ENCODE measurements around the gene MKLN1.
"Not testable (repeated sequence)": the region's sequence is repeated elsewhere in the genome, so short reads cannot be mapped to it uniquely, and the experiment has no call there.

Gene MKLN1

DNA sequence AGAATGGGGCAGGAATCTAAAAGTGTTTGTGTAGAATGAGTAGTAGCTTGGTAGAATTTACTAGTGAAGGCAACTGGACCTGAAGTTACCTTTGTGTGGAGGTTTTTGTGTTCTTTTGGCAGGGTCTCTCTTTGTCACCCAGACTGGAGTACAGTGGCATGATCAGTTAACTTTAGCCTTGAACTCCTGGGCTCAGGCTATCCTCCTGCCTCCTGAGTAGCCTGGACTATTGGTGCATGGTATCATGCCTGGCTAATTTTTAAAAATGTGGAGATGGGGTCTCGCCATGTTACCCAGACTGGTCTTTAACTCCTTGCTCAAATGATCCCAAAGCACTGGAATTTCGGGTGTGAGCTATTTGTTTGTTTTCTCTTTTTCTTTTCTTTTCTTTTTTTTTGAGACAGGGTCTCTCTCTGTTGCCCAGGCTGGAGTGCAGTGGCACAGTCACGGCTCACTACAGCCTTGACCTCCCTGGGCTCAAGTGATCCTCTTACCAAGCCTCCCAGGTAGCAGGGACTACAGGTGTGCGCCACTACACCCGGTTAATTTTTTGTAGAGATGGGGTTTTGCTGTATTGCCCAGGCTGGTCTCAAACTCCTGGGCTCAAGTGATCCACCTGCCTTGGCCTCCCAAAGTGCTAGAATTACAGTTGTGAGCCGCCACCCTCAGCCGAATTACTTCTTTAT, 76.7 kb downstream of the MKLN1 start:
- DNase-seq: no peak

DNA sequence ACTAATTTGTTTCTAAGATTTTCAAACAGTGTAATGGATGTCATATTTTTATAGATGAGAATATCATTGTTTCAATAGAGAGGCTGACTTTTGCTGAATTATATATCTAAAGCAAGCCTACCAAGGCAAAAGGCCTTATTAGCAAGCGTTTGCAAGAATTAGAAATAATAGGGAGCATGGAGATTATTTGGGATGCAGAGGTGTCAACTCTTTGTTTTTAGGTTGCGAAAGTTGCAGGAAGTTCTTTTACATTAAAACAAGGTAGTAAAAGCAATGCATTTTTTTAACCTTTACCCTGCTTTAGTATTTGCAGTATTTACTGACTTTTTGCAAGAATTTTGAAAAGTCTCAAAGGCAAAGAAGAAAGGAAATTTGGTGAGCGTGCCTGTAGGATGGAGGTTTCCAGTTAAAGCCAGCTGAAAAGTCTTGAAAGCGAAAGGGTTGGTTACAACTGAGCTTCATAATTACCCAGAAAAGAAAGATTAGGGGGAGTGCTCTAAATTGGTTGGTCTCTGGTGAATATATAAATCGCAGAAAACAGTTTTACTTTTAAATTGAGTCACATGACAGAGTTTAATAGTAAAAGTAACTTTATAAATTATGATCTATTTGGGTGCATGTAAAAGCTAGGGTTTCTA, 81.6 kb downstream of the MKLN1 start:
- no peak for DNase-seq

DNA sequence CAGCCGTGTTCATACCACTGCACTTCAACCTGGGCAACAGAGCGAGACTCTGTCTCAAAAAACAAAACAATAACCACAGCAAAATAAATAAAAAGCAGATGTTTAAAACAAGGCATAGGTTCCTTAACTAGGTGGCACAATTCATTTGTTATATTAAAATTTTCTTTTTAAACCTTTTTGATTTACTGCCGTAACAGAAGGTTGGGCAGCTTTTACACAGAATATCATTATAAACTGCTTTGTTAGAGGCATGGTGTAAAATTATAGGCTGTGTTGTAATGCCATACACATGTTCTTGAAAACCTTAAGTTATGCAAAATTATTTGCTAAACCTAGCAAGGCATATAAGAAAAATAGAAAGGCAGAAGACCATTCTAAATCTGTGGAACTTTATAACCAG, 84.4 kb downstream of the MKLN1 start:
- DNase-seq: no peak

DNA sequence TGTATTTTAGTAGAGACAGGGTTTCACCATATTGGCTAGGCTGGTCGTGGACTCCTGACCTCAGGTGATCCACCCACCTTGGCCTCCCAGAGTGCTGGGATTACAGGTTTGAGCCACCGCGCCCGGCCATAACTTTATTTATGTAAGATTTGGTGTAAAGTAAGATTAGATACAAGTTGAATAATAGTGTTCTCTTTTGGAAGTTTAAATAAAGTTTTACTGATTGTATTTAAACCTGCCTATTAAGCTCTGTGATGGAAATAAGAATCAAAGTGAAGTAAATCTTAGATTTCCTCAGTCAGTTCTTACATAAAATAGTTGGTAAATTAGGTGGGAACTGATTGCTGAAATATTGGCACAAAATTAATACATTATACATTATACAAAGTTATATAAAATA, 86.0 kb downstream of the MKLN1 start:
- DNase-seq: no peak

DNA sequence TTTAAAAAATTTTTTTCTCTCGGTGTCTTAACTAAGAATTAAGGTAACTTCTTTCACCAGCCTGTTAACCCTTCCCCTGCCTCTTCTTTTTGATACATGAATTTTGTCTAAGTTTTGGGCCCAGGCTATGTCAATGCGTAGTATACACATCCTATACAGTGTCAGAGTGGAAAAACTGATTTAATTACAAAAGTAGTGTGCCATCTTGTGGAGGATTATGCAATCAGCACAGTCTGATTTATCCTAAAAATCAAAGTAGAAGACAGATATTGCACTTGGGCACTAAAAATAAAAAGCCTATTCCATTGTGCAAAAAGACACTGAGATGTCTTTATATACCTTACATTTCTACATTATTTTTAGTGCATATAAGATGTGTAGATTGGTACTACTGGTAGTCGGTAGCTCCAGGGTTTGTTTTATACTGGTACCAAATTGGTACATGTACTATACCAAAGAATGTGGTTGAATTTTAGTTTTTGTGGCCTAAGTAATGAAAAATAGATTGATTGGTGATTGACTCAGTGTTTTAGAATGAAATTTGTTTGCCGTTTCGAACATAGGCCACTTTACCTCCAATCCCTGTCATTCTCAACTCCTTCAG, 96.6 kb downstream of the MKLN1 start:
- DNase-seq: no peak

DNA sequence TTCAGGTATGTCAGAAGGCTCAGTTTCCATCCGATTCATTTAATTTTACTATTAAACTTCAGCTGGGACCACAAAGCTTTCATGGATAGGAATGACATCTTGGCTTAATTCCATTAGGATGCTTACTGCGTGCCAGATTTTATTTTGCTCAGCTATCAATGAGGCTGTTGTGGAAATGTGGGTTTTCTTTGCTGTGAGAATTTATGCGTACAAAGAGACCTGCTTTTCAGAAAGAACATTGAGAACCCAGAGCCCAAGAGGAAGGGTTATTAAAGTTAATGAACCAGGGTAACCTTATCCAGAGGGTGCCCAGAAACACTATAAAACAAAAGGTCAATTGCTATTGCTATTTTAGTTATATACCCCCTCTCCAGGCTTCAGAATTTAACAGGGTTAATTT, 98.3 kb downstream of the MKLN1 start:
- no peak for DNase-seq

DNA sequence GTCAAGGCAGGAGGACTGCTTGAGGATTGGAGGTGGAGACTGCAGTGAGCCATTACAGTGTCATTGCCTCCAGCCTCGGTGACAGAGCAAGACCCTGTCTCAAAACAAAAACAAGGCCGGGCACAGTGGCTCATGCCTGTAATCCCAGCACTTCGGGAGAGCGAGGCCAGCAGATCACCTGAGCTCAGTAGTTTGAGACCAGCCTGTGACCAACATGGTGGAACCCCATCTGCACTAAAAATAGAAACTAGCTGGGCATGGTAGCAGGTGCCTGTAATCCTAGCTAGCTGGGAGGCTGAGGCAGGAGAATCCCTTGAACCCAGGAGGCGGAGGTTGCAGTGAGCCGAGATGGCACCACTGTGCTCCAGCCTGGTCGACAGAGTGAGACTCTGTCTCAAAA, 103.2 kb downstream of the MKLN1 start:
- not testable (repeated sequence) for DNase-seq

DNA sequence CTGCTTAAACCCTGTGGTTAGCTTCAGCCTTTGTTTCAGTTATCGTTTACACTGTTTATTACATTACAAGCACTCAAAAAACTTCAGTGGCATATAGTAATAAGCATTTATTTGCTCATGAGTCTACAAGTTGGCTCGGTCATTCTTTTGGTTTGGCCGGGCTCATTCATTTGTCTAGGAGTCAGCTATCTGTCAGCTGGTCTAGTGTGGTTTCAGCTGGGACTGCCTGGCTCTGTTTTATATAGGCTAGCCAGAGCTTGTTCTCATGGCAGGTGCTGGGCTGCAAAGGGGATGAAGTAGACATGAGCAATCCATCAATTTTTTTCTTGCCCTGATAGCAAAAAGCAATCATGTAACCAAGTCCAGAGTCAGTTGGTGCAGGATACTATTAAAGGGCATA, 103.6 kb downstream of the MKLN1 start:
- no peak for DNase-seq

DNA sequence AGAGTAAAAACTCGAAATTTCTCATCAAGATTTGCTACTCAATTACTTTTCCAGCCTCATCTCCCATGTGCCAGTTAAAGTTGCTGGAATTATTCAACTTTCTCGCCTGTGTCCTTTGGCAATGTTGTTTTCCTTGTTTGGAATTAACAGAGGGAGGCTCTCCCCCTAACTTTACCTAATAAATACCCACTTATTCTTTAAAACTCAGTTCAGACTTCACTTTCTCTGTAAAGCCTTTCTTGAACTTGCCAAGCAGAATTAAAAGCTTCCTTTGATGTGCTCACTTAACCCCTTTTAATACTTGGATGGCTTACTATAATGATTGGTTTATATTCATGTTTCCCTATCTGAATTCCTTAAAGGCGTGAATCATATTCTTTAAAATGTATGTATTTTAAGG, 104.1 kb downstream of the MKLN1 start:
- DNase-seq: no peak

DNA sequence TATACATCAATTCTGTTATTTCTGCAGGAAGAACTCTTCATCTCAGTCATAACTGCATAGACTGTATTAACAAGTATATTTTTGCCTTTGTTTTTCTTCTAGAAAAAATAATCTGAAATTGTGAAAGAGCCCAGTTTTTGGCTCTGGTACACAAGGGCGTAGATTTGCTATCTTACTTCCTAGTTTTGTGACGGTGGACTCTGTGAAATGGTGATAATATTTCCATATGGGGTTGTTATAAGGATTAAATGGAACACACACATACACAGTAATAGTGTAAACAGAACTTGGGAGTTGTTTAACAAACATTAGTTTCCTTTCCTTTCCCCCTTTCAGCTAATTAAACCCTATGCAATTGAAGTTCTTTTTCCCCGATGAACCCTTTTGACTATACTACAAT, 108.7 kb downstream of the MKLN1 start:
- no peak for DNase-seq

DNA sequence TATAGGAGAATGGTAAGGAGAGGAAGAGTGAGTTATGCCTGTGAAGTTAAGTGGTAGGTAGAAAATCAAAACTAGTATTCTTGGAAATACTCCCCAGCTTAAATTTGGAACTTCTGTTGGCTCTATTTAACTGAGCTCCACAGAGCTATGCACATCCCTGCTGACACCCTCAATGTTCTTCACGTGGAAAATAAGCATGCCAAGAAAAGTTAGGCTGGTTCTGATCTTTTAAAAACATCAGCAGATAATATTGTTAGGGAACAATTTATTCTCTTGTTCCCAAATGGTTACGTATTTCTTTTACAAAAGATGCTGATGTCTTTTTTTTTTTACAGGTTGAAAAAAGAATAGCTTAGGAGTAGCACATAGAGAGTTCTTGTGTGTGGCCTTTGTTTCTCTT, 111.3 kb downstream of the MKLN1 start:
- DNase-seq: no peak

DNA sequence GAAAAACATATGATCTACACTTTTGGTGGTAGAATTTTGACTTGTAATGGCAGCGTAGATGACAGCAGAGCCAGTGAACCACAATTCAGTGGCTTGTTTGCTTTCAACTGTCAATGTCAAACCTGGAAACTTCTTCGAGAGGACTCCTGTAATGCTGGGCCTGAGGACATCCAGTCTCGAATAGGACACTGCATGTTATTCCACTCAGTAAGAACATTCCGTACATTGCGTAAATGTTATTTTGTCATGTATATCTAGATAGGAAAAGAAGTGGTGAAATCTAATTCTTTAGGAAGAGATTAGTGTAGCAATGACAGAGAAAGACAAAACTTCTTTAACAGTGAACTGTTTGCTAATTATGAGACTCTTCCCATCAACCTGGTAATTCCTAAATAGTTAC, 115.8 kb downstream of the MKLN1 start:
- DNase-seq: no peak

DNA sequence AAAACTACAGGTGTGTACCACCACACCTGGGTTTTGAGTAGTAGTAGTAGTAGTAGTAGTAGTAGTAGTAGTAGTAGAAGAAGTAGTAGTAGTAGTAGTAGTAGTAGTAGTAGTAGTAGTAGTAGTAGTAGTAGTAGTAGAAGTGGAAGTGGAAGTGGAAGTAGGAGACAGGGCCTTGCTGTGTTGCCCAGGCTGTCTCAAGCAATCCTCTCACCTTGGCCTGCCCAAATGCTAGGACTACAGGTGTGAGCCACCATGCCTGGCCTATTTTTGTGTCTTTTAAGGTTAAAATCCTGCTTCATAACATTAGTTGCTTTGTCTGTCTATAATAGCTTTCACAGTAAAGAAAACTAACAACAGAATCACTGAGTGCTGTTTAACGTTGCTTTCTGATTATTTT, 117.0 kb downstream of the MKLN1 start:
- no peak for DNase-seq

DNA sequence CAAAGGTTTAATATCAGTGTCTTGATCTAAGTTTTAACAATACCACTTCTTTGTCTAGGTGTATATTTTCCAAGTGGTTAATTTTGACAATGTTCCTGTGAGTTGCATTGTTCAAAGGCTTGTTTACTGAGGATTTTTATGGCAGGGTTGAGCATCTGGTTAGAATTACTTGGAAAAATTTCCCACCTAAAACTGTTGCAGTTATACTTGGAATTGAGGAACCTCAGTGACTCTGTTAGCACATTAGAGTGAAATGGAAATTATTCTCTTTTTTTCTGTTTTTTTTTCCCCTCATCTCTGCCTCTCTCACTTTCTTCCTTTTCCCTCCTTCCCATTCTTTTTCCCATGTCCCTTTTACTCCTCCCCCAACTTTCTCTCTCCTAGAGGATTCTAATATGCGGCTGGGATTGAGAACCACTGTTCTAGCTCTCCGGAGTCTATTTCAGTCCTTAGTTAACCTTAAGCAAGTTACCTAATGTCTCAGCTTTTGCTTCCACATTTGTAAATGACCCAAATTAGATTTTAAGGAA, 121.8 kb downstream of the MKLN1 start:
- no peak for DNase-seq

DNA sequence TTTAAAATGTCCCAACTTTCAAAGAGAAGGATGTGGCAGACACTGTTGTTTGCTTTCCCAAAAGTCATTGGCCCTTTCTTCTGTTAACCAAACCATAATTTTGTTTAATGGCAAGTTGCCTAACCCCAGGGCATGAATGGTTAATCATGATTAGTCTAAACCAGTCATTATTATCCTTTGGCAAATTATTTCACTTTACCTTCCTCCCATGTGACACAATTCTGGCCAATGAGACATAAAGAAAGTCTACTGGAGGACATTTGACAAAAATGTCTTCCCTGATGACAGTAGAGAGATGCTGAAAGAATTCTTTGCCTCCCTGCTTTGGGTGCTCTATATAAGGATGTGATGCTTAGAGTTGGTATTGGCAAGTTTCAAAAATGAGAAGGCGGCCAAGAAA, 126.8 kb downstream of the MKLN1 start:
- no peak for DNase-seq

DNA sequence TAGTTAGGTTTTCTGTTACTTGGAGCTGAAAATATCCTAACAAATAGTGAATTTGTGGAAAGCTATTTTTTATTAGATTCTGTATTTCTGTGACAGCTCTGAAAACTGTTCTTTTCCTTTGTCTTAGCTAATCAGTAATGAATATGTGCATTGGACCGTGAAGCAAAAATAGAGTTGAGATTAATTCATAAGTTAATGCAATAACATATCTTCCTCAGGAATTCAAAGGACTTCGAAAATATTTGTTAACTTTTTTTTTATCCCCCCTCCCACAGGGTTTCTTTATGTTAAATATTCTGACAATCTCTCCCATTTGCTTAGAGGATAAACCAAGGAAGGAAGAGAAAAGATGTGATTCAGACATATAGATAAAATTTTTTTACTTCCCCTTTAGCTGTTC, 127.3 kb downstream of the MKLN1 start:
- DNase-seq: no peak

DNA sequence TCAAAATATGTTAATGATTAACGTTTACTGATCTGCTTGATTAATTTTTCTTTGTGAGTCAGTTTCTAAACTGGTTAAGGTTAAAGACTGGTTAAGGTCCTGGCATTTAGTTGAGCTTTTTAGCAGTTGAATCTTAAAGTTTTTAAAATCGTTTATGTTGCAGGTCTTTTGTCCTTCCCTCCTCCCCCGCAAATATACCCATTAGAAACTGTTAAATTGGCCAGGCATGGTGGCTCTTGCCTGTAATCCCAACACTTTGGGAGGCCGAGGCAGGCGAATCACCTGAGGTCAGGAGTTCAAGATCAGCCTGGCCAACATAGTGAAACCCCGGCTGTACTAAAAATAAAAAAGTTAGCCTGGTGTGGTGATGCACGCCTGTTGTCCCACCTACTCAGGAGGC, 127.9 kb downstream of the MKLN1 start:
- DNase-seq: no peak

DNA sequence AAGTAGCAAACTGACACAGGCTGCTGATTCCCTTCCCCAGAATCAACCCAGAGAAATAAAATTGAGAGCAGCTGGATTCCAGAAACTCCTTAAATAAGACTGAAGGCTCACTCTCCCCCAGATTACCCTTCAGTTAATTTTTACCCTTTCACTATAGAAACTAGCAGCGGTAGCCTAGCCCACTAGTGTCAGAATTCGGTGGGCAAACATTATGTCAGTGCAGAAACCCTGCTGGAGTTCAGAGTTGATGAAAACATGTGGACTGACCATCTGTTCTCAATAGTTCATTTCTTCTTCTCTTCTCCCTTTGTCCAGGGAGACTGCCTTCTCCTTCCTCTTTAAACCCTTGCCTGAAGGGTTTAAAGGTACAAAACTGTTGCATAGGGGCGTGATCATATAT, 128.7 kb downstream of the MKLN1 start:
- no peak for DNase-seq

DNA sequence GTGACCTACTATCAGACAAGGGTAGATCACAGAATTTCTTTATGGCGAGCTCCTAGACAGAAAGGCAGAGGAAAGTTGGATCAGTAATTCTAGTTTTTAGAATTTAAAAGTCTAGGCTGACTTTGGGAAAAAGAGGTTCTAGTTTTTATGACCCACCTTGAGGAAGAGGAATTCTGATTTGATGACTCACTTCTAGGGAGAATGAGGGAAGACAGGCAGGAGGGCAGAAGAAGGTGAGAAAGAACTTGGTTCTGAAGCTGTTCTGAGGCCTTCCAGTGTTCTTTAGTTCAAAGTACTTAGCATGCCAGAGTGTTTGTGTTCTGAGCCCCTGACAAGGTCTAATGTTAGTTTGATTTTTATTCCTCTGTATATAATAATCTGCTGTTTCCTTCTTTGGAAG, 131.6 kb downstream of the MKLN1 start:
- no peak for DNase-seq

DNA sequence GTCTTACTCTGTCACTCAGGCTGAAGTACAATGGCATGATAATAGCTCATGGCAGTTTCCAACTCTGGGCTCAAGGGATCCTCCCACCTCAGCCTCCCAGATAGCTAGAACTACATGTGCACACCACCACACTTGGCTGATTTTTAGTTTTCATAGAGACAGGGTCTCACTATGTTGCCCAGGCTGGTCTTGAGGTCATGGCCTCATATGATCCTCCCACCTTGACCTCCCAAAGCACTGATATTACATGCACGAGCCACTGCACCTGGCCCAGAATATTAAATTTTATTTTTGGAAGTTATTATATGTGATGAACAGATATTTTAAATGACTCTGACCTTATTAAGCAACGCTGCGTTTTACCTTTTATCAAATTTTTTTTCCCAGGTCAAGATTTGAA, 134.4 kb downstream of the MKLN1 start:
- DNase-seq: no peak

DNA sequence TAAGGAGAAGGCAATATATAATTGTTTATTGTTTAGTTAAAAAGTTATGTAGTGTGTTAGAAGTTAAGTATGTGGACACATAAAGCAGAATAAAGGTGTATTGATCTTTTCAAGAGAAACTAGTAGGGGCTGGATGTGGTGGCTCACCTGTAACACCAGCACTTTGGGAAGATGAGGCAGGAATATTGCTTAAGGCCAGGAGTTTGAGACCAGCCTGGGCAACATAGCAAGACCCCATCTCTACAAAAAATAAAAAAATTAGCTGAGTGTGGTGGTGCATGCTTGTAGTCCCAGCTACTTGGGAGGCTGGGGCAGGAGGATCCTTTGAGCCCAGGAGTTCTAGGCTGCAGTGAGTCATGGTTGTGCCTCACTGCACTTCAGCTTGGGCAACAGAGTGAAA, 135.0 kb downstream of the MKLN1 start:
- DNase-seq: not testable (repeated sequence)

DNA sequence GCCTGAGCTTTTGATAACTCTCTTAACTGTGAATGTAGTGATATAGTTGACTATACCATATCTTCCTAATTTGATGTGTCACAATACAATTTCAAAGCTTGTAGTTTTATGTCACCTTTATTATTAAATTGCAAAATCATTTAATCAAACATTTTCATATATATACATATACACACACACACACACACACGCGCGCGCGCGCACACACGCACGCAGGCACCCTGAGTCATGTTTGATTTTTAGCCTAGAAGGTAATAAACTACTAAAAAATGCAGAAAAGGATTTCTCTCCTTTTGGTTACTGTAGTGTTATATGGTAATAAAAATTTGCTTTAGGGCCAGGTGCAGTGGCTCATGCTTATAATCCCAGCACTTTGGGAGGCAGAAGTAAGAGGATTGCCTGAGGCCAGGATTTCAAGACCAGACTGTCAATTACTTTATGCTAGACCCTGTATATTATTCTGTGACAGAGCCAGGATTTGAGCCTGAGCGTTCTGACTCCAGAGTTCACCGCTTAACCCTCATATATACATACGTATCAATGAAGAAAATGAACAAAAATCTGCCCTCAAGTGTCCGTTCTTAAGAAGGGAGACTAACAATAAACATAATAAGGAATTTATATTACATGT, 139.2 kb downstream of the MKLN1 start:
- no peak for DNase-seq

DNA sequence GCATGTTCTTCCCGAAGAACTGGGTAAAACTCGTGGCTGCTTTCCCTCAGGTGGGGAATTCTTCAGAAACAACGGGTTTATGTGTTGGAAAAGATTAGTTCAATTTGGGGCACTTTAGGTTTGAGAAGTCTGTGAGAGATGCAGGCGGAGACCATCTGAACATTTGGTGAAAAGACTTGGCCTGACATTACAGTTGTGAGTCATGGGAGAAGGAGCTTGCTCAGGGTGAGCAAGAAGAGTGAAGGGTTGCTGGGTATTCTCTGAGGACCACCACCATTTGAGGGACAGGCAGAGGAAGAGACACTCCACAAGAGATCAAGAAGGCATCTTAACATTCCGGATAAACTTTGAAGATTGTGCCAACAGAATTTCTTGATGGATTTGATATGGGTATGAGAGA, 140.1 kb downstream of the MKLN1 start:
- no peak for DNase-seq
